Breast epithelium (tissue), 4 donors: Measurements from ENCODE around the gene FZR1. TPM values are rescaled to one million over a fixed set of nuclear protein-coding genes. Genes with fewer than 3 reads are reported as not detected.

ENCODE experiments used
- DNase-seq, 2 donors: peaks; one replicate each; pipeline ENCODE4 v3.0.0-alpha.2; 2019; ENCODE audit warnings: low spot score in 2 of 2
- H3K27ac ChIP-seq, 2 donors: fragments of 200-600 bp; sonication (generic) in 1 of 2; one replicate each; pipeline ENCODE4 v1.5.1; 2016 to 2019; ENCODE audit warnings: mild to moderate bottlenecking in 1 of 2
- H3K27me3 ChIP-seq, 2 donors: fragments of 200-600 bp; sonication (generic) in 1 of 2; one replicate each; pipeline versions ENCODE4 v1.5.1 to v1.6.0; 2017 to 2019; ENCODE audit warnings: control low read depth in 1 of 2, mild to moderate bottlenecking in 1 of 2
- H3K36me3 ChIP-seq: fragments of 200-600 bp; one replicate; pipeline ENCODE4 v1.5.1; 2019
- H3K4me1 ChIP-seq, 2 donors: fragments of 200-600 bp; sonication (generic); one replicate each; pipeline ENCODE4 v1.5.1; 2016 to 2019; ENCODE audit warnings: control low read depth in 1 of 2
- H3K4me3 ChIP-seq, 3 donors: fragments of 200-600 bp; sonication (generic); 1 replicate in 2 of 3; 2 replicates in 1 of 3; pipeline ENCODE4 v1.5.1; 2016 to 2019; ENCODE audit warnings: mild to moderate bottlenecking in 3 of 3, moderate library complexity in 2 of 3
- H3K9me3 ChIP-seq, 2 donors: fragments of 200-600 bp; sonication (generic) in 1 of 2; one replicate each; pipeline ENCODE4 v1.5.1; 2016 to 2019; ENCODE audit warnings: control low read depth in 1 of 2
- POLR2A ChIP-seq: fragments of 450-650 bp; IDR thresholded peaks from one replicate; pipeline ENCODE4 v1.6.1; 2016; ENCODE audit warnings: antibody characterized with exemption, mild to moderate bottlenecking, moderate library complexity
- POLR2AphosphoS5 ChIP-seq, 3 donors: sonication (generic); formaldehyde crosslinking; IDR thresholded peaks; one replicate each; pipeline ENCODE4 v1.6.1; 2017; ENCODE audit warnings: antibody characterized with exemption in 3 of 3
- intact Hi-C: fragments of 100-400 bp; cut with DNase I; formaldehyde crosslinking; loops from one replicate; pipeline ENCODE4 v1.15.1; 2023; ENCODE audit warnings: low total_unique reads
- total RNA-seq, 3 donors: library from RNA; depleted of rRNA; stranded (reverse); fragments of >200 nt; gene quantifications; one replicate each; pipeline ENCODE4 v1.1.0, GENCODE V29; 2016
- TF ChIP-seq, protein P1 (sequence below), 3 donors: fragments of 450-650 bp; IDR thresholded peaks; one replicate each; pipeline ENCODE4 v1.5.1; 2016 to 2017; ENCODE audit warnings: antibody characterized with exemption in 3 of 3, mild to moderate bottlenecking in 3 of 3, moderate library complexity in 3 of 3

The FZR1 gene
- total RNA-seq, 3 donors from 2014 or later = 15.8 to 28.7 (median 26.5) TPM

- no peak for DNase-seq
- H3K36me3 ChIP-seq = no peaks in the 10 kb centered on the region
- H3K9me3 ChIP-seq = no peaks in the 10 kb centered on the region
- TF ChIP-seq, protein P1, sequence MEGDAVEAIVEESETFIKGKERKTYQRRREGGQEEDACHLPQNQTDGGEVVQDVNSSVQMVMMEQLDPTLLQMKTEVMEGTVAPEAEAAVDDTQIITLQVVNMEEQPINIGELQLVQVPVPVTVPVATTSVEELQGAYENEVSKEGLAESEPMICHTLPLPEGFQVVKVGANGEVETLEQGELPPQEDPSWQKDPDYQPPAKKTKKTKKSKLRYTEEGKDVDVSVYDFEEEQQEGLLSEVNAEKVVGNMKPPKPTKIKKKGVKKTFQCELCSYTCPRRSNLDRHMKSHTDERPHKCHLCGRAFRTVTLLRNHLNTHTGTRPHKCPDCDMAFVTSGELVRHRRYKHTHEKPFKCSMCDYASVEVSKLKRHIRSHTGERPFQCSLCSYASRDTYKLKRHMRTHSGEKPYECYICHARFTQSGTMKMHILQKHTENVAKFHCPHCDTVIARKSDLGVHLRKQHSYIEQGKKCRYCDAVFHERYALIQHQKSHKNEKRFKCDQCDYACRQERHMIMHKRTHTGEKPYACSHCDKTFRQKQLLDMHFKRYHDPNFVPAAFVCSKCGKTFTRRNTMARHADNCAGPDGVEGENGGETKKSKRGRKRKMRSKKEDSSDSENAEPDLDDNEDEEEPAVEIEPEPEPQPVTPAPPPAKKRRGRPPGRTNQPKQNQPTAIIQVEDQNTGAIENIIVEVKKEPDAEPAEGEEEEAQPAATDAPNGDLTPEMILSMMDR (IDR thresholded peaks at IDR 0.05) = no peak
- TF ChIP-seq POLR2AphosphoS5 (IDR thresholded peaks at IDR 0.05) (no peak), POLR2A (no peak)
- no peak overlapping the region for H3K4me3 ChIP-seq
- H3K4me1 ChIP-seq = no peaks in the 10 kb centered on the region
- intact Hi-C loops = loop anchor here (10.0 kb wide), 1 partner anchor 140 kb away; no protein-coding TSS in a partner anchor
- H3K27me3 ChIP-seq = no peaks in the 10 kb centered on the region
- peak overlapping the region; percentile 15 to 58 for H3K27ac ChIP-seq
These were observed 41.4 kb upstream of the FZR1 start for GRCh38 chr19:3464587-3465235.

DNA sequence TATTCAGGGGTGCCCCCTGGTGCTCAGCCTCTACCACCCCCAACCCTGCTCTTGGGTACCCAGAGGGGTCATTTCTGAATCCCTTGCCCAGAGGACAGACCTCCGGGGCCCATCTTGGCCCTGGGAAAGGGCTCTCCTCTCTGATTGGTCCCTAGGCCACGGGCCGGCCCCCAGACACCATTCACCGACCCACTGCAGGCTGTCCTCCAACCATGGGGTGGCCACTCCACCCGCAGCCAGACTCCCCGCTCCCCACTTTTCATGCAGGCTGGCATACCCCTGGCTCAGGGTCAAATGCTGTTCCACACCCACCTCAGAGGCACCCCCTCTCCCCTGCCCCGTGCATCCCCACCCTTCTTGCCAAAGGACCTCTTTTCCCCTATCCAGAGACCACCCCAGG is 40.6 kb upstream of the FZR1 start:
- no peaks in the 10 kb centered on the region for H3K9me3 ChIP-seq
- DNase-seq = no peak
- no peaks in the 10 kb centered on the region for H3K27me3 ChIP-seq
- no peak overlapping the region for H3K4me3 ChIP-seq
- H3K4me1 ChIP-seq = no peaks in the 10 kb centered on the region
- TF ChIP-seq, protein P1 (IDR thresholded peaks at IDR 0.05) = no peak
- no peak for TF ChIP-seq POLR2A
- TF ChIP-seq POLR2AphosphoS5 (IDR thresholded peaks at IDR 0.05) = no peak
- intact Hi-C loops = loop anchor here (10.0 kb wide), 1 partner anchor 141 kb away; no protein-coding TSS in a partner anchor
- peak overlapping the region; percentile 36 to 56 for H3K27ac ChIP-seq
- H3K36me3 ChIP-seq = no peaks in the 10 kb centered on the region

GRCh38 chr19:3466635-3467034 is 39.5 kb upstream of the FZR1 start:
- intact Hi-C loops = loop anchor here (10.0 kb wide), 1 partner anchor 142 kb away; no protein-coding TSS in a partner anchor
- H3K9me3 ChIP-seq = no peaks in the 10 kb centered on the region
- peak overlapping the region in 1 of 2 donors; percentile 40 for H3K27ac ChIP-seq
- H3K4me1 ChIP-seq = no peaks in the 10 kb centered on the region
- no peaks in the 10 kb centered on the region for H3K36me3 ChIP-seq
- DNase-seq = peak in 1 of 2 donors; percentile 88
- H3K27me3 ChIP-seq = no peaks in the 10 kb centered on the region
- H3K4me3 ChIP-seq = no peak overlapping the region
- no peak for TF ChIP-seq POLR2AphosphoS5 (IDR thresholded peaks at IDR 0.05)
- no peak for TF ChIP-seq POLR2A
- TF ChIP-seq, protein P1 (IDR thresholded peaks at IDR 0.05) = no peak

- Histone ChIP-seq H3K36me3 (no peaks in the 10 kb centered on the region), H3K4me3 (peak overlapping the region in 1 of 3 donors; percentile 5), H3K9me3 (no peaks in the 10 kb centered on the region), H3K4me1 (peaks cover 0 to 3% of the 10 kb centered on the region in 2 donors), H3K27me3 (no peaks in the 10 kb centered on the region), H3K27ac (peak overlapping the region in 1 of 2 donors; percentile 40)
- intact Hi-C loops = loop anchor here (10.0 kb wide), 1 partner anchor 143 kb away; no protein-coding TSS in a partner anchor
- no peak for TF ChIP-seq POLR2A
- TF ChIP-seq, protein P1 (IDR thresholded peaks at IDR 0.05) = no peak
- no peak for TF ChIP-seq POLR2AphosphoS5 (IDR thresholded peaks at IDR 0.05)
- no peak for DNase-seq
These were observed 38.5 kb upstream of the FZR1 start for GRCh38 chr19:3467437-3468198.

DNA sequence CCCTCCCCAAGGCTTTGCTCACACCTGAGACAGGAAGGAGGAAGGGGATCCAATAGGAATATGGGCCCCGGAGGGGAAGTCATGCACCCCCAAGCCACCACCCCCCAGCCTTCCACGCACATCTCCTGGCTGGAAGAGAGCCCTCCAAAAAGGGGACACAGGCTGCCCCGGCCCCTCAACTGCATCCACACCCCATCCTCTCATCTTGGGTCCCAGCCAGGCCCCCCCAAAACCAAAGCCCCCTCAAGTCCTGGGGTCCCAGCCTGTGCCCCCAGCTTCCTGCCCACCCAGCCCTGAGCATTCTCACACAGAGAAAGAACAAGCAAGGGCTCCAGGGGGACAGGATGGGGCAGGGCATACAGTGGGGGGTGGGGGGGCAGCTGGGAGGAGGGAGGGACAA is 37.9 kb upstream of the FZR1 start:
- intact Hi-C loops = loop anchor here (10.0 kb wide), 1 partner anchor 143 kb away; no protein-coding TSS in a partner anchor
- Histone ChIP-seq H3K4me3 (no peak overlapping the region), H3K9me3 (no peaks in the 10 kb centered on the region), H3K27ac (peak overlapping the region in 1 of 2 donors; percentile 40), H3K4me1 (peaks cover 0 to 3% of the 10 kb centered on the region in 2 donors), H3K27me3 (no peaks in the 10 kb centered on the region), H3K36me3 (no peaks in the 10 kb centered on the region)
- no peak for DNase-seq
- TF ChIP-seq POLR2AphosphoS5 (IDR thresholded peaks at IDR 0.05) = no peak
- TF ChIP-seq, protein P1 (IDR thresholded peaks at IDR 0.05) = no peak
- no peak for TF ChIP-seq POLR2A
